ENCODE data around the gene SOX2. TPM values are rescaled to one million over a fixed set of nuclear protein-coding genes. Genes with fewer than 3 reads are reported as not detected.
A peak's percentile ranks its signal among the peaks of the same experiment; 100 is the strongest.

Gene SOX2
- total and polyA plus RNA-seq, 10 donors, result 0.02 to 0.54 (median 0.10) TPM; not detected in 5

DNA sequence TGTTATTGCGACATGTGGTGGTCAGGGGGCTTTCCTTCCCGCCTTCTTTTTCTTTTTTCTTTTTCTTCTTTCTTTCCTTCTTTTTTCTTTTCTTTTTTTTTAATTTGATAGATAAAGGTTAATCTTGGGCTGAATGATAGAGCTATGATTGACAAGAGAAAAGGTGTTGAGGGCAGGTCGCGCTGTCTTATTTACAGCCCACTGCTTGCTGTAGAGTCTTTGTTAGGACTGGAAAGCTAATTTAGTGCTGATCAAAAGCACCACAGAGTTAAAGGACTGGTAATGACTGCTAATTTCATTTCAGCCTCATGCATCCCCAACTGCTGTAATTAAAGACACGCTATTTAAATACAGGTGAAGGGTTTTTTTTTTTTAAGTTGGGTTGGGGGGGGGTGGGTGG, 10.6 kb upstream of the SOX2 start:
- peaks cover 24 to 100% (median 98%) of the 10 kb centered on the region in 7 donors for H3K27me3 ChIP-seq (replicated peaks in 1 of 7)
- peaks cover 0 to 39% (median 28%) of the 10 kb centered on the region in 6 donors for H3K4me1 ChIP-seq
- no peak for DNase-seq
- no peak for TF ChIP-seq POLR2A (IDR thresholded peaks at IDR 0.05)
- TF ChIP-seq POLR2AphosphoS5 (IDR thresholded peaks at IDR 0.05), result no peak
- TF ChIP-seq, protein P1, sequence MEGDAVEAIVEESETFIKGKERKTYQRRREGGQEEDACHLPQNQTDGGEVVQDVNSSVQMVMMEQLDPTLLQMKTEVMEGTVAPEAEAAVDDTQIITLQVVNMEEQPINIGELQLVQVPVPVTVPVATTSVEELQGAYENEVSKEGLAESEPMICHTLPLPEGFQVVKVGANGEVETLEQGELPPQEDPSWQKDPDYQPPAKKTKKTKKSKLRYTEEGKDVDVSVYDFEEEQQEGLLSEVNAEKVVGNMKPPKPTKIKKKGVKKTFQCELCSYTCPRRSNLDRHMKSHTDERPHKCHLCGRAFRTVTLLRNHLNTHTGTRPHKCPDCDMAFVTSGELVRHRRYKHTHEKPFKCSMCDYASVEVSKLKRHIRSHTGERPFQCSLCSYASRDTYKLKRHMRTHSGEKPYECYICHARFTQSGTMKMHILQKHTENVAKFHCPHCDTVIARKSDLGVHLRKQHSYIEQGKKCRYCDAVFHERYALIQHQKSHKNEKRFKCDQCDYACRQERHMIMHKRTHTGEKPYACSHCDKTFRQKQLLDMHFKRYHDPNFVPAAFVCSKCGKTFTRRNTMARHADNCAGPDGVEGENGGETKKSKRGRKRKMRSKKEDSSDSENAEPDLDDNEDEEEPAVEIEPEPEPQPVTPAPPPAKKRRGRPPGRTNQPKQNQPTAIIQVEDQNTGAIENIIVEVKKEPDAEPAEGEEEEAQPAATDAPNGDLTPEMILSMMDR (IDR thresholded peaks at IDR 0.05 in 8 of 11, conservative IDR thresholded peaks at IDR 0.05 in 3 of 11), result no peak
- intact Hi-C loops (cut with DNase I; ENCODE audit: low total_unique reads), result no loop called here
- peak overlapping the region in 1 of 8 donors; percentile 53 for H3K4me3 ChIP-seq
- H3K27ac ChIP-seq, result no peak overlapping the region
- H3K36me3 ChIP-seq, result no peaks in the 10 kb centered on the region
- 11 to 19% (median 16%) methylated on average over 5 of the region's 5 CpGs for WGBS, 5 donors
- no peaks in the 10 kb centered on the region for H3K9me3 ChIP-seq

DNA sequence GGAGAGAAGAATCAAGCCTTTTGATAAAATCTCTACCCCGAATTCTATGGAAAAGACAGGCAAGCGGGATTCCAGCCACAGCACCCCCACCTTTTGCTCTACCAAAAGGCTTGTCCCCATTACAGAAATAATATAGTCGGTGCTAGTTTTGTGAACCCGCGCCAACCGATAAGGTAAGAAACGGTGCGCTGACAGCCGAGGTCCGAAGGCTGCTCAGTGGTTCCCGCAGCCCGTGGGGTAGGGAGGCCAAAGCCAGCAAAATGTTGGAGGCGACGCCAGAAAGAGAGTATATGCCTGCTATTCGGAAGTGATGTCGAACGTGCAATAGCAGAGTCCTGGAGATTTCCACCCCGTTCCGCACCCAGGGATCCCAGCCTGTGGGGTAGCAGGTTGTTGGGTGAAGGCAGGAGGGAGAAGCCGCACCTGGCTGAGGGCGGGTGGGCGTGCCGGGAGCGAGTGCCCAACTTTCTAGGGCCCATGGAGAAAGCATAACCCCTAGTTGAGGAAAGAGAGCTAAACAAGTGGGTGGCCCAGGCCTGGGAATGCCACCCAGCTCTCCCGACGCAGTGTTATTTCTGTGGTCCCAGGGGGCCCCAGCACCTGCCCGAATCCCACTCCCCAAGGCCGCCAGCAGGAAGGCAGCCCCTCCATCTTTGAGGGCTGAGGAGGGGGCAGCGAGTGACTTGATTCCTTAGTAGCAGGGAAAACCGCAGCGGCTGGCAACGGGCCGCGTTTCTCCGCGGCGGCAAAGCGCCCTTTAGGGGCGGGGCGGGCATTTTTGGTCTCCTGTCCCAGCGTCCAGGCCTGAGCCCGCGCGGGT, 7.9 kb upstream of the SOX2 start:
- Histone ChIP-seq H3K27ac (no peak overlapping the region), H3K4me1 (peaks cover 0 to 34% (median 20%) of the 10 kb centered on the region in 6 donors), H3K9me3 (no peaks in the 10 kb centered on the region), H3K36me3 (no peaks in the 10 kb centered on the region), H3K4me3 (peak overlapping the region in 1 of 8 donors; percentile 25), H3K27me3 (replicated peaks in 1 of 7) (peaks cover 18 to 100% (median 98%) of the 10 kb centered on the region in 7 donors)
- TF ChIP-seq POLR2AphosphoS5 (IDR thresholded peaks at IDR 0.05) (no peak), POLR2A (IDR thresholded peaks at IDR 0.05) (no peak)
- TF ChIP-seq, protein P1 (IDR thresholded peaks at IDR 0.05 in 8 of 11, conservative IDR thresholded peaks at IDR 0.05 in 3 of 11), result no peak
- no peak for DNase-seq
- 2 to 11% (median 5%) methylated on average over 26 to 44 of the region's 44 CpGs for WGBS, 5 donors
- intact Hi-C loops (cut with DNase I; ENCODE audit: low total_unique reads), result no loop called here

DNA sequence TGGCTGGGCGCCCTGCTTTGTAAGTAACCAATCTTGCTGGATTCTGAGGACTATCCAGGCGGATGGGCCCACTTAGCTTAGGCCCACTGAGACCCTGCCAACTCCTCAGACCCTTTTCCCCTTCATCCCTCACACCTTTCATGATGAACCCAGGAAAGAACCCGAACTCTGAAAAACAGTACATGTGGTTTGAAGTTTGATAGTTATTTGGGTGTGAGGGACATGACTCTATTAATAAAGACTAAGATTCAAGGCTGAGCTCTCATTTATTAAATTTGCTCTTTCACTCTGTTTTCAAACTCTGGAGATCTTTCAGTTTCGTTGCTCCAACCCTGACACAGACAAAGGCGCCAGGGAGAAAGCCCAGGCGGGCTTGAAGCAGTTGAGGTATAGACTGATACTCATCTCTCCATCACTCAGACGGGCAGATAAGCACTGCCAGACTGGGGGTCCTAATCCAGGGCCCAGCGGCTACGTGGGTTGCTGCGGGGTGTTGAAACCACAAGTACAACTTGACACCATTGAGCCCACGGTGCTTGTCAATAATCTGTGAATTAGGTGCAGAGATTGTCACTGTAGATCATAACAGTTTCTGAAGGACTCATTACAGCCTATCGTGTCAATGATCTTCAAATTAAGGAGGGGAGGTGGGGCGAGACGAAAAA, 7.2 kb upstream of the SOX2 start:
- H3K27ac ChIP-seq, result no peak overlapping the region
- intact Hi-C loops (cut with DNase I; ENCODE audit: low total_unique reads), result loop anchor here (5.0 kb wide), 1 partner anchor 978 kb away; no protein-coding TSS in a partner anchor
- H3K36me3 ChIP-seq, result no peaks in the 10 kb centered on the region
- no peaks in the 10 kb centered on the region for H3K9me3 ChIP-seq
- TF ChIP-seq, protein P1 (IDR thresholded peaks at IDR 0.05 in 8 of 11, conservative IDR thresholded peaks at IDR 0.05 in 3 of 11), result no peak
- TF ChIP-seq POLR2AphosphoS5 (IDR thresholded peaks at IDR 0.05) (no peak), POLR2A (IDR thresholded peaks at IDR 0.05) (no peak)
- H3K4me1 ChIP-seq, result peaks cover under 1 to 36% (median 21%) of the 10 kb centered on the region in 6 donors
- 4 to 9% (median 7%) methylated on average over 13 to 14 of the region's 14 CpGs for WGBS, 5 donors
- peak overlapping the region in 1 of 8 donors; percentile 25 for H3K4me3 ChIP-seq
- DNase-seq, result no peak
- H3K27me3 ChIP-seq (replicated peaks in 1 of 7), result peaks cover 18 to 100% (median 96%) of the 10 kb centered on the region in 7 donors

DNA sequence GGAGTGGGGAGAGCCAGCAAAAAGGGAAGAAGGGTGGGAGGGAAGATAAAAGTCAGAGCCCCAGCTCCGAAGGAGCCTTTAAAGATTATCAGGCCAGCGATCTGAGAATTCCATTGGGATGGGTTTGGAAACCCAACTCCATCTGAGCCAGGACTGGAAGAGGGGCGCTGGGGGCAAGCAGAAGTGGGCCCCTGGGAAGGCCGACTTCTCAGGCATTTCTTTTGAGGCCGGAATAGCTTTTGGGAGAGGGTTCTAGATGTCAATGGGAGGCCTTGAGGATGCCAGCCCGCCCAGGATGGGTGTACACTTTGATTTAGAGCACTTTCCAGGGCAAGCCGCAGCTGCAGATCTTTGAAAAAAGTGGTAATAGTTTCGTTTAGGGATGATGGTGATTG, 6.6 kb upstream of the SOX2 start:
- TF ChIP-seq POLR2AphosphoS5 (IDR thresholded peaks at IDR 0.05), result no peak
- no peak overlapping the region for H3K4me3 ChIP-seq
- peaks cover 18 to 100% (median 96%) of the 10 kb centered on the region in 7 donors for H3K27me3 ChIP-seq (replicated peaks in 1 of 7)
- no peaks in the 10 kb centered on the region for H3K9me3 ChIP-seq
- no peak overlapping the region for H3K27ac ChIP-seq
- DNase-seq, result no peak
- no peaks in the 10 kb centered on the region for H3K36me3 ChIP-seq
- WGBS, 5 donors, result 5 to 9% (median 8%) methylated on average over 8 of the region's 8 CpGs
- peaks cover 4 to 40% (median 25%) of the 10 kb centered on the region in 6 donors for H3K4me1 ChIP-seq
- intact Hi-C loops (cut with DNase I; ENCODE audit: low total_unique reads), result loop anchor here (5.0 kb wide), 1 partner anchor 977 kb away; no protein-coding TSS in a partner anchor
